Mesendoderm (in vitro differentiated cells): ENCODE results near the gene TOR1AIP1.
A peak's percentile ranks its signal among the peaks of the same experiment; 100 is the strongest.
"Not testable (repeated sequence)": the region's sequence is repeated elsewhere in the genome, so short reads cannot be mapped to it uniquely, and the experiment has no call there.

Experiments
- DNase-seq: peaks from one replicate; pipeline ENCODE4 v3.0.0; 2013
- H2AK5ac ChIP-seq: 2 replicates; pipeline ENCODE4 v1.6.1; 2013; ENCODE audit warnings: low read length, inconsistent platforms
- H2BK120ac ChIP-seq: 2 replicates; pipeline ENCODE4 v1.6.1; 2013; ENCODE audit warnings: low read depth, mild to moderate bottlenecking, low read length, moderate library complexity, mixed read lengths
- H2BK15ac ChIP-seq: replicated peaks from 2 replicates; pipeline ENCODE4 v1.6.1; 2013; ENCODE audit warnings: low read depth, mild to moderate bottlenecking, moderate library complexity
- H2BK5ac ChIP-seq: 2 replicates; pipeline ENCODE4 v1.6.1; 2013; ENCODE audit warnings: low read length, inconsistent platforms
- H3K18ac ChIP-seq: 2 replicates; pipeline ENCODE4 v1.6.1; 2013; ENCODE audit warnings: mild to moderate bottlenecking, low read length, mixed read lengths
- H3K23ac ChIP-seq: one replicate; pipeline ENCODE4 v1.6.1; 2013; ENCODE audit warnings: low read length
- H3K27ac ChIP-seq: 2 replicates; pipeline ENCODE4 v1.5.1; 2013; ENCODE audit warnings: low read depth, mild to moderate bottlenecking, inconsistent platforms, low read length, moderate library complexity
- H3K27me3 ChIP-seq: 2 replicates; pipeline ENCODE4 v1.6.1; 2013; ENCODE audit warnings: low read length, control low read depth, mild to moderate bottlenecking, inconsistent platforms; ENCODE audit not compliant: insufficient read depth, poor library complexity
- H3K36me3 ChIP-seq: 2 replicates; pipeline ENCODE4 v1.6.1; 2013; ENCODE audit warnings: low read length, inconsistent platforms; ENCODE audit not compliant: control insufficient read depth, insufficient read depth
- H3K4ac ChIP-seq: one replicate; pipeline ENCODE4 v1.6.1; 2013; ENCODE audit warnings: low read depth, mild to moderate bottlenecking, low read length, moderate library complexity
- H3K4me1 ChIP-seq: 2 replicates; pipeline ENCODE4 v1.6.1; 2013; ENCODE audit warnings: low read depth, low read length, inconsistent platforms; ENCODE audit not compliant: control insufficient read depth
- H3K4me2 ChIP-seq: 2 replicates; pipeline ENCODE4 v1.6.1; 2013; ENCODE audit warnings: low read length
- H3K4me3 ChIP-seq: 2 replicates; pipeline ENCODE4 v1.5.1; 2013; ENCODE audit warnings: mild to moderate bottlenecking, low read length
- H3K56ac ChIP-seq: one replicate; pipeline ENCODE4 v1.6.1; 2013; ENCODE audit warnings: low read length
- H3K79me1 ChIP-seq: 2 replicates; pipeline ENCODE4 v1.6.1; 2013; ENCODE audit warnings: low read length, inconsistent platforms
- H3K79me2 ChIP-seq: 2 replicates; pipeline ENCODE4 v1.6.1; 2013; ENCODE audit warnings: mild to moderate bottlenecking, low read length; ENCODE audit not compliant: control insufficient read depth, insufficient read depth
- H3K9ac ChIP-seq: 2 replicates; pipeline ENCODE4 v1.6.1; 2013; ENCODE audit warnings: low read length, inconsistent platforms
- H4K5ac ChIP-seq: one replicate; pipeline ENCODE4 v1.6.1; 2013; ENCODE audit warnings: low read length
- H4K8ac ChIP-seq: one replicate; pipeline ENCODE4 v1.6.1; 2013; ENCODE audit warnings: low read depth, mild to moderate bottlenecking, control low read depth, low read length, moderate library complexity
- WGBS: extraction: QIAGEN DNeasy Blood & Tissue Kit; methylation state at CpG from one replicate; pipeline ENCODE4 v1.1.7; 2013; ENCODE audit warnings: low lambda C conversion rate, missing lambda C conversion rate; ENCODE audit not compliant: insufficient coverage; ENCODE audit errors: extremely low coverage; 5-methylcytosine and 5-hydroxymethylcytosine counted together

The TOR1AIP1 gene

DNA sequence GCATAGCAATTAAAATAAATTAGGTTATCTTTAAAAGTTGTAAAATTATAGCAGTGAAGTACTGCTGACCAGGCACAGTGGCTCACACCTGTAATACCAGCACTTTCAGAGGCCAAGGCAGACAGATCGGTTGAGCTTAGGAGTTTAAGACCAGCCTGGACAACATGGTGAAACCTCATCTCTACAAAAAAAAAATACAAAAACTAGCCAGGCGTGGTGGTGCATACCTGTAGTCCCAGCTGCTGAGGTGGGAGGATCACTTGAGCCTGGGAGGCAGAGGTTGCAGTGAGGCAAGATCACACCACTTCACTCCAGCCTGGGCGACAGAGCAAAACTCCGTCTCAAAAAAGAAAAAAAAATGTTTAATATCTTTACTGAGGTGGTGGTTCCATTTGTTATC lies 26.3 kb upstream of the TOR1AIP1 start:
- not testable (repeated sequence) for DNase-seq, H4K8ac ChIP-seq, H3K79me1 ChIP-seq, H3K56ac ChIP-seq, H4K5ac ChIP-seq, H2BK5ac ChIP-seq, H3K4me1 ChIP-seq, H3K27me3 ChIP-seq, H3K36me3 ChIP-seq, H3K79me2 ChIP-seq, H2BK120ac ChIP-seq, H3K4ac ChIP-seq, H3K4me2 ChIP-seq, H3K9ac ChIP-seq, H3K23ac ChIP-seq, H3K4me3 ChIP-seq, H2BK15ac ChIP-seq, H3K27ac ChIP-seq, H3K18ac ChIP-seq, H2AK5ac ChIP-seq
- no CpG with 5 or more reads among the region's 4 CpGs for WGBS

- Histone ChIP-seq H2BK5ac (no peak overlapping the region), H2BK15ac (no peak overlapping the region), H3K56ac (no peak overlapping the region), H3K79me2 (no peaks in the 10 kb centered on the region), H3K4ac (no peak overlapping the region), H3K4me2 (no peak overlapping the region), H3K36me3 (no peaks in the 10 kb centered on the region), H3K27ac (no peak overlapping the region), H3K9ac (no peak overlapping the region), H3K4me1 (no peaks in the 10 kb centered on the region), H4K8ac (no peak overlapping the region), H3K79me1 (no peaks in the 10 kb centered on the region), H2AK5ac (no peak overlapping the region), H4K5ac (no peak overlapping the region), H3K4me3 (no peak overlapping the region), H3K18ac (no peak overlapping the region), H3K23ac (no peak overlapping the region), H2BK120ac (no peak overlapping the region), H3K27me3 (no peaks in the 10 kb centered on the region)
- DNase-seq, result no peak
- WGBS, result no CpG with 5 or more reads among the region's 2 CpGs
Observed at GRCh38 chr1:179856296-179856695, 25.8 kb upstream of the TOR1AIP1 start.

- Histone ChIP-seq H3K4me1 (no peaks in the 10 kb centered on the region), H2BK15ac (no peak overlapping the region), H2BK5ac (no peak overlapping the region), H3K9ac (no peak overlapping the region), H3K27ac (no peak overlapping the region), H3K36me3 (no peaks in the 10 kb centered on the region), H3K4ac (no peak overlapping the region), H3K79me1 (no peaks in the 10 kb centered on the region), H4K8ac (no peak overlapping the region), H3K4me2 (no peak overlapping the region), H2BK120ac (no peak overlapping the region), H3K27me3 (no peaks in the 10 kb centered on the region), H3K4me3 (no peak overlapping the region), H3K18ac (no peak overlapping the region), H3K56ac (no peak overlapping the region), H3K79me2 (no peaks in the 10 kb centered on the region), H4K5ac (no peak overlapping the region), H3K23ac (no peak overlapping the region), H2AK5ac (no peak overlapping the region)
- DNase-seq, result no peak
- no CpG with 5 or more reads among the region's 4 CpGs for WGBS
Observed at GRCh38 chr1:179857009-179857408, 25.1 kb upstream of the TOR1AIP1 start.

- Histone ChIP-seq H3K4me1 (no peaks in the 10 kb centered on the region), H4K5ac (no peak overlapping the region), H3K4me2 (no peak overlapping the region), H3K79me2 (peaks cover 2% of the 10 kb centered on the region), H2BK5ac (no peak overlapping the region), H2BK120ac (no peak overlapping the region), H3K4me3 (no peak overlapping the region), H3K27me3 (no peaks in the 10 kb centered on the region), H3K23ac (no peak overlapping the region), H4K8ac (no peak overlapping the region), H3K4ac (no peak overlapping the region), H3K79me1 (peaks cover 9% of the 10 kb centered on the region), H3K27ac (no peak overlapping the region), H3K18ac (no peak overlapping the region), H2BK15ac (no peak overlapping the region), H3K9ac (no peak overlapping the region), H3K56ac (no peak overlapping the region), H3K36me3 (peaks cover 11% of the 10 kb centered on the region), H2AK5ac (no peak overlapping the region)
- DNase-seq, result no peak
- WGBS, result no CpG with 5 or more reads among the region's 3 CpGs
Observed at GRCh38 chr1:179860652-179861051, 21.4 kb upstream of the TOR1AIP1 start.

DNA sequence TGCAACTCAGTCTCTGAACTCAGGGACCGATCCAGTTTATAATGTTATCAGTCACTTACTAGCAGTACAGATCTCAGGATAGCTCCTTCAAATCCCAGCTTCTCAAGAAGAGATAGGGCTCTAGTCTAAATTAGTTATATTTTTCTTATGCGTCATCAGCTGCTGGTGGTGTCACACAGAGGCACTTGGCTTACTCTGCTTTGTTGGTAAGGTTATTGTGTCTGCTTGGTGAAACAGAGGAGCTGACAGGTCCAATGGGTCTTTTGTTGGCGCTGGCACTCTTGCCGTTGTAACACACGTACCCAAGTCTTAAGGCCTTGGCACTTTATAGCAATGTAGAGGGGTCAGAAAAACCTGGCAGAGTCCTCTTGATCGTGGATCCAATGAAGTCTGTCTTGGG lies 16.7 kb upstream of the TOR1AIP1 start:
- Histone ChIP-seq H3K36me3 (peaks cover 11% of the 10 kb centered on the region), H3K79me1 (peaks cover 14% of the 10 kb centered on the region), H3K4ac (no peak overlapping the region), H2BK15ac (no peak overlapping the region), H3K4me3 (no peak overlapping the region), H4K8ac (no peak overlapping the region), H3K4me2 (no peak overlapping the region), H3K56ac (no peak overlapping the region), H3K9ac (no peak overlapping the region), H4K5ac (no peak overlapping the region), H3K79me2 (peaks cover 7% of the 10 kb centered on the region), H2AK5ac (no peak overlapping the region), H2BK120ac (no peak overlapping the region), H3K23ac (no peak overlapping the region), H3K4me1 (no peaks in the 10 kb centered on the region), H3K27me3 (no peaks in the 10 kb centered on the region), H2BK5ac (no peak overlapping the region), H3K18ac (no peak overlapping the region), H3K27ac (no peak overlapping the region)
- no CpG with 5 or more reads among the region's 6 CpGs for WGBS
- no peak for DNase-seq

DNA sequence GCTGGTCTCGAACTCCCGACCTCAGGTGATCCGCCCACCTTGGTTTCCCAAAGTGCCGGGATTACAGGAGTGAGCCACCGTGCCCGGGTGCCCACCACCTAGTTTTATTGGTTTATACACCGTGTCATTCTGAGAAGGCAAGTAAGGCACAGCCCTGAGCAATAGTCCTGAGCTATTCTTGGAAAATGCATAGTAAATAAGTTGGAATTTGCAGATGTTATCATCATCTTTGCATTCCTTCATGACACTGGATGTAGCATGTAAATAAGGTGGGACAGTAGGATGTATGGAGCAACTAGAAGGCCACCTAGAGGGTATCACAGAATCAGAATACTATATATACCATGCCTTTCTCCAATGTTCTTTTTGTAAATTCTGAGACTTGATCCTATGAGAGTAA lies 15.5 kb upstream of the TOR1AIP1 start:
- Histone ChIP-seq H2AK5ac (no peak overlapping the region), H3K18ac (no peak overlapping the region), H3K9ac (no peak overlapping the region), H3K56ac (no peak overlapping the region), H3K23ac (no peak overlapping the region), H3K27ac (no peak overlapping the region), H3K79me2 (peaks cover 7% of the 10 kb centered on the region), H3K4me2 (no peak overlapping the region), H4K8ac (no peak overlapping the region), H3K36me3 (peaks cover 11% of the 10 kb centered on the region), H2BK120ac (no peak overlapping the region), H3K4me3 (no peak overlapping the region), H4K5ac (no peak overlapping the region), H3K4ac (no peak overlapping the region), H3K4me1 (no peaks in the 10 kb centered on the region), H3K79me1 (peaks cover 14% of the 10 kb centered on the region), H2BK15ac (no peak overlapping the region), H2BK5ac (no peak overlapping the region), H3K27me3 (no peaks in the 10 kb centered on the region)
- DNase-seq, result peak; percentile 2
- no CpG with 5 or more reads among the region's 7 CpGs for WGBS
